Ishikawa (cell line): ENCODE results near the gene SPRING1.

Experiments used
- CEBPB ChIP-seq: IDR thresholded peaks from 2 replicates; pipeline ENCODE4 v1.6.1; 2012
- CREB1 ChIP-seq: IDR thresholded peaks from 2 replicates; pipeline ENCODE4 v1.6.1; 2012; ENCODE audit warnings: low read depth
- EGR1 ChIP-seq: IDR thresholded peaks from 2 replicates; pipeline ENCODE4 v1.6.1; 2012
- EP300 ChIP-seq: IDR thresholded peaks from 2 replicates; pipeline ENCODE4 v1.6.1; 2012; ENCODE audit warnings: borderline replicate concordance
- FOXM1 ChIP-seq: IDR thresholded peaks from 2 replicates; pipeline ENCODE4 v1.6.1; 2012; ENCODE audit warnings: low read depth, borderline replicate concordance
- NFIC ChIP-seq: IDR thresholded peaks from 2 replicates; pipeline ENCODE4 v1.6.1; 2012
- RAD21 ChIP-seq: IDR thresholded peaks from 2 replicates; pipeline ENCODE4 v1.6.1; 2012; ENCODE audit warnings: low read depth
- TAF1 ChIP-seq: IDR thresholded peaks from 2 replicates; pipeline ENCODE4 v1.6.1; 2012; ENCODE audit warnings: low read depth, mild to moderate bottlenecking
- TCF12 ChIP-seq: IDR thresholded peaks from 2 replicates; pipeline ENCODE4 v1.6.1; 2012; ENCODE audit warnings: low read depth
- TEAD4 ChIP-seq: IDR thresholded peaks from 2 replicates; pipeline ENCODE4 v1.6.1; 2012
- YY1 ChIP-seq: IDR thresholded peaks from 2 replicates; pipeline ENCODE4 v1.6.1; 2012; ENCODE audit warnings: low read depth
- ZBTB7A ChIP-seq: IDR thresholded peaks from 2 replicates; pipeline ENCODE4 v1.6.1; 2012; ENCODE audit warnings: low read depth
- TF ChIP-seq, protein P1 (sequence below): IDR thresholded peaks from 2 replicates; pipeline ENCODE4 v1.6.1; 2012; ENCODE audit warnings: low read depth, mild to moderate bottlenecking
- TF ChIP-seq, protein P2 (sequence below): IDR thresholded peaks from 2 replicates; pipeline ENCODE4 v1.6.1; 2012
- TF ChIP-seq, protein P3 (sequence below): IDR thresholded peaks from 2 replicates; pipeline ENCODE4 v1.6.1; 2012

Gene SPRING1

DNA sequence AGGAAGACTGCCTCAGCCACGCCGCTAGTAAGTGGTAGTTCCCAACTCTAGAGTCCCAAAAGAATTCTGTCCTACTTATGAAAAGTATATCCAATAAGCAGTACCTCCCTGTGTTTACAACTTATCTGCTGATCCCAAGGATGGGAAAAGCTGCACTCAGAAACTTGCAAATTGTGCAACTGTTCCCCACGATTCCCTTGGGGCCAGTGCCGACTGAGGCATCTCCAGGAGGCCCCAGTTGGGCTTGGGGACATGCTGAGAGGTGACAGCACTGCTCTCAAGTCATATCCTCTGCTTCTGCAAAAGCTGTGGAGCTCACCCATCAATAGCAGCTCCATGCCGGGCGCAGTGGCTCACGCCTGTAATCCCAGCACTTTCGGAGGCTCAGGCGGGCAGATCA is 23.7 kb downstream of the SPRING1 start:
- TF ChIP-seq, protein P1, sequence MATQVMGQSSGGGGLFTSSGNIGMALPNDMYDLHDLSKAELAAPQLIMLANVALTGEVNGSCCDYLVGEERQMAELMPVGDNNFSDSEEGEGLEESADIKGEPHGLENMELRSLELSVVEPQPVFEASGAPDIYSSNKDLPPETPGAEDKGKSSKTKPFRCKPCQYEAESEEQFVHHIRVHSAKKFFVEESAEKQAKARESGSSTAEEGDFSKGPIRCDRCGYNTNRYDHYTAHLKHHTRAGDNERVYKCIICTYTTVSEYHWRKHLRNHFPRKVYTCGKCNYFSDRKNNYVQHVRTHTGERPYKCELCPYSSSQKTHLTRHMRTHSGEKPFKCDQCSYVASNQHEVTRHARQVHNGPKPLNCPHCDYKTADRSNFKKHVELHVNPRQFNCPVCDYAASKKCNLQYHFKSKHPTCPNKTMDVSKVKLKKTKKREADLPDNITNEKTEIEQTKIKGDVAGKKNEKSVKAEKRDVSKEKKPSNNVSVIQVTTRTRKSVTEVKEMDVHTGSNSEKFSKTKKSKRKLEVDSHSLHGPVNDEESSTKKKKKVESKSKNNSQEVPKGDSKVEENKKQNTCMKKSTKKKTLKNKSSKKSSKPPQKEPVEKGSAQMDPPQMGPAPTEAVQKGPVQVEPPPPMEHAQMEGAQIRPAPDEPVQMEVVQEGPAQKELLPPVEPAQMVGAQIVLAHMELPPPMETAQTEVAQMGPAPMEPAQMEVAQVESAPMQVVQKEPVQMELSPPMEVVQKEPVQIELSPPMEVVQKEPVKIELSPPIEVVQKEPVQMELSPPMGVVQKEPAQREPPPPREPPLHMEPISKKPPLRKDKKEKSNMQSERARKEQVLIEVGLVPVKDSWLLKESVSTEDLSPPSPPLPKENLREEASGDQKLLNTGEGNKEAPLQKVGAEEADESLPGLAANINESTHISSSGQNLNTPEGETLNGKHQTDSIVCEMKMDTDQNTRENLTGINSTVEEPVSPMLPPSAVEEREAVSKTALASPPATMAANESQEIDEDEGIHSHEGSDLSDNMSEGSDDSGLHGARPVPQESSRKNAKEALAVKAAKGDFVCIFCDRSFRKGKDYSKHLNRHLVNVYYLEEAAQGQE, result no peak
- TF ChIP-seq RAD21 (no peak), TEAD4 (no peak), FOXM1 (no peak), ZBTB7A (no peak), EP300 (no peak)
- TF ChIP-seq, protein P2, sequence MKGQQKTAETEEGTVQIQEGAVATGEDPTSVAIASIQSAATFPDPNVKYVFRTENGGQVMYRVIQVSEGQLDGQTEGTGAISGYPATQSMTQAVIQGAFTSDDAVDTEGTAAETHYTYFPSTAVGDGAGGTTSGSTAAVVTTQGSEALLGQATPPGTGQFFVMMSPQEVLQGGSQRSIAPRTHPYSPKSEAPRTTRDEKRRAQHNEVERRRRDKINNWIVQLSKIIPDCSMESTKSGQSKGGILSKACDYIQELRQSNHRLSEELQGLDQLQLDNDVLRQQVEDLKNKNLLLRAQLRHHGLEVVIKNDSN, result no peak
- TF ChIP-seq, protein P3, sequence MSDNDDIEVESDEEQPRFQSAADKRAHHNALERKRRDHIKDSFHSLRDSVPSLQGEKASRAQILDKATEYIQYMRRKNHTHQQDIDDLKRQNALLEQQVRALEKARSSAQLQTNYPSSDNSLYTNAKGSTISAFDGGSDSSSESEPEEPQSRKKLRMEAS, result no peak

DNA sequence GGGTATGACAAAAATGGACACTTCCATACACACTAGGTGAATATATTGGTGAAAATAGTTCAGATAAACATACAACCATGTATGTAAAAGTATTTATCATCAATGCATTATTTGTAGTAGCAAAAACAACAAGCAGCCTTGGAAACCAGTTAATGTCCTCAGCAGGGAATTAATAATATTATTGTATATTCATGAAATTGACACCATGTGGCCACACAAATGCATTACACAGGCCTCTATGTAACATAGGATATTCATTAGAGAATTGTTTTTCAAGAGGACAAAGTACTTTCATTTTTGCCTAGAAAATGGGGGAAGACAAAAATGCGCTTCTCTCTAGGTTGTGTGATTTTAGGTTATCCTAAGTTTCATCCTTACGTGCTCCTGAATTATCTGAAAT is 24.3 kb downstream of the SPRING1 start:
- TF ChIP-seq YY1 (no peak), TCF12 (no peak), NFIC (no peak), EGR1 (no peak), FOXM1 (no peak), ZBTB7A (no peak), TEAD4 (no peak), CEBPB (no peak)
- TF ChIP-seq, protein P2, result no peak
- TF ChIP-seq, protein P1, result no peak

DNA sequence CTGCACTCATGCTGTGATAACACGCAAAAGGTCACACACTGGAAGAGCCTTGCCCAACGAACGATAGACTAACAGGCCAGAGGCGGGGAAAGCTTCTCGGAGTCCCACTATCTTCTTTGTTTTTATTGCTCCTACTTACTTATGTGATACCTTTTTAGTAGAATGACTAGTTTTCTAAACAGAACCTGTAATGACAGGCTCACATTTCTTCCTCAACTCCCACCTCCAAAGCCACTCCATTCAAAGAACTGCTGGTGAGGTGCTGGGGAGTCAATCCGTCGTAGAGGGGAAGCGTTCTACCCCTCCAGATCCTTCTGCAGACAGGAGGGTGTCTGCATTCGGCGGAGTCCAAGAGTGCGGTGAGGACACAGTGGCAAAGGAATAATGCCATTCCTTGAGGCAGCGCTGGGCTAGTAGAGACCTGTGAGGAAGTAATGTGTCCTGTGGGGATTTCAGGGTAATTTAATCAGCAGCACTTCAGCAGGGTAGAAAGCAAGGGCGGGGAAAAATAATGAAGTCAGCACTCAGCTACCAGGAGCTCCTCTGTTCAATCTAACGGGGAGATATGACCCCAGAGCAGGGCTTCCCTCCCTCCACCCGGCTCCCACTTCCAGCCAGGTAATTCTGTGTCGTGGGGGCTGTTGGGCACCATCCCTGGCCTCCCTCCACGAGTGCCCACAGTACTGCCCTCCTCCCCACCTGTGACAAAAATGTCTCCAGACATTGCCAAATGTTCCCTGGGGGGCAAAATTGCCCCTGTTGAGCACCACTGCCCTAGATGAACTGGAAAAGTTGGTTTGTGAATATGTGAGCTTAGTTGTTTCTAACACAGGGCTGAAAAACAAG is 25.2 kb downstream of the SPRING1 start:
- TF ChIP-seq CREB1, result no peak
- TF ChIP-seq, protein P2, result no peak
- no peak for TF ChIP-seq FOXM1
- no peak for TF ChIP-seq TEAD4
- TF ChIP-seq YY1, result no peak
- TF ChIP-seq RAD21, result no peak
- TF ChIP-seq, protein P1, result no peak
- no peak for TF ChIP-seq EP300
- no peak for TF ChIP-seq TAF1
- no peak for TF ChIP-seq TCF12
- TF ChIP-seq ZBTB7A, result no peak
- TF ChIP-seq, protein P3, result no peak
- TF ChIP-seq CEBPB, result no peak
- no peak for TF ChIP-seq EGR1
- TF ChIP-seq NFIC, result no peak
